ENCODE results near the gene ATP11B.

ATP11B gene

DNA sequence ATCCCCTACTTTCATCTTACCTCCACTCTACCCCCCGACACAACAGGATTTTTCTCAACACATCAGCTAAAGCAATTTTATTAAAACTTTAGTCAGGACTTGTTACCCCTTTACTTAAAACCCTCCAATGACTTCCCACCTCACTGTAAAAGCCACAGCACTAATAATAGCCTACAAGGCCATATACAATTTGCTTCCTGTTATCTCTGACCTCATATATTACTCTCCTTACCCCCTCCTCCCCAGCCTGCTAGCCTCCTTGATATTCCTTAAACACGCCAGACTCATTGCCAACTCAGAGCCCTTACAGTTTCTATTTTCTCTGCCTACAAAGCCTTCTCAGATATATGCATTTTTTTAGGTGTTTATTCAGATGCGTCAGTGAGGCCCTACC lies 132.6 kb downstream of the ATP11B start:
- TF ChIP-seq YY1 (IDR thresholded peaks at IDR 0.05; ENCODE audit: low read depth) (no peak), TEAD4 (IDR thresholded peaks at IDR 0.05) (no peak), EGR1 (IDR thresholded peaks at IDR 0.05) (no peak), TAF1 (IDR thresholded peaks at IDR 0.05; ENCODE audit: low read depth) (no peak), EP300 (IDR thresholded peaks at IDR 0.05; ENCODE audit: borderline replicate concordance) (no peak), FOXM1 (IDR thresholded peaks at IDR 0.05; ENCODE audit: borderline replicate concordance, low read depth) (no peak), CEBPB (IDR thresholded peaks at IDR 0.05) (no peak), CREB1 (IDR thresholded peaks at IDR 0.05; ENCODE audit: low read depth) (no peak), USF1 (IDR thresholded peaks at IDR 0.05) (no peak), ZBTB7A (IDR thresholded peaks at IDR 0.05; ENCODE audit: low read depth) (no peak), NFIC (IDR thresholded peaks at IDR 0.05) (no peak), RAD21 (IDR thresholded peaks at IDR 0.05; ENCODE audit: low read depth) (no peak)
- TF ChIP-seq, protein P1, sequence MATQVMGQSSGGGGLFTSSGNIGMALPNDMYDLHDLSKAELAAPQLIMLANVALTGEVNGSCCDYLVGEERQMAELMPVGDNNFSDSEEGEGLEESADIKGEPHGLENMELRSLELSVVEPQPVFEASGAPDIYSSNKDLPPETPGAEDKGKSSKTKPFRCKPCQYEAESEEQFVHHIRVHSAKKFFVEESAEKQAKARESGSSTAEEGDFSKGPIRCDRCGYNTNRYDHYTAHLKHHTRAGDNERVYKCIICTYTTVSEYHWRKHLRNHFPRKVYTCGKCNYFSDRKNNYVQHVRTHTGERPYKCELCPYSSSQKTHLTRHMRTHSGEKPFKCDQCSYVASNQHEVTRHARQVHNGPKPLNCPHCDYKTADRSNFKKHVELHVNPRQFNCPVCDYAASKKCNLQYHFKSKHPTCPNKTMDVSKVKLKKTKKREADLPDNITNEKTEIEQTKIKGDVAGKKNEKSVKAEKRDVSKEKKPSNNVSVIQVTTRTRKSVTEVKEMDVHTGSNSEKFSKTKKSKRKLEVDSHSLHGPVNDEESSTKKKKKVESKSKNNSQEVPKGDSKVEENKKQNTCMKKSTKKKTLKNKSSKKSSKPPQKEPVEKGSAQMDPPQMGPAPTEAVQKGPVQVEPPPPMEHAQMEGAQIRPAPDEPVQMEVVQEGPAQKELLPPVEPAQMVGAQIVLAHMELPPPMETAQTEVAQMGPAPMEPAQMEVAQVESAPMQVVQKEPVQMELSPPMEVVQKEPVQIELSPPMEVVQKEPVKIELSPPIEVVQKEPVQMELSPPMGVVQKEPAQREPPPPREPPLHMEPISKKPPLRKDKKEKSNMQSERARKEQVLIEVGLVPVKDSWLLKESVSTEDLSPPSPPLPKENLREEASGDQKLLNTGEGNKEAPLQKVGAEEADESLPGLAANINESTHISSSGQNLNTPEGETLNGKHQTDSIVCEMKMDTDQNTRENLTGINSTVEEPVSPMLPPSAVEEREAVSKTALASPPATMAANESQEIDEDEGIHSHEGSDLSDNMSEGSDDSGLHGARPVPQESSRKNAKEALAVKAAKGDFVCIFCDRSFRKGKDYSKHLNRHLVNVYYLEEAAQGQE (IDR thresholded peaks at IDR 0.05; ENCODE audit: low read depth): no peak
- TF ChIP-seq, protein P2, sequence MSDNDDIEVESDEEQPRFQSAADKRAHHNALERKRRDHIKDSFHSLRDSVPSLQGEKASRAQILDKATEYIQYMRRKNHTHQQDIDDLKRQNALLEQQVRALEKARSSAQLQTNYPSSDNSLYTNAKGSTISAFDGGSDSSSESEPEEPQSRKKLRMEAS (IDR thresholded peaks at IDR 0.05): no peak

DNA sequence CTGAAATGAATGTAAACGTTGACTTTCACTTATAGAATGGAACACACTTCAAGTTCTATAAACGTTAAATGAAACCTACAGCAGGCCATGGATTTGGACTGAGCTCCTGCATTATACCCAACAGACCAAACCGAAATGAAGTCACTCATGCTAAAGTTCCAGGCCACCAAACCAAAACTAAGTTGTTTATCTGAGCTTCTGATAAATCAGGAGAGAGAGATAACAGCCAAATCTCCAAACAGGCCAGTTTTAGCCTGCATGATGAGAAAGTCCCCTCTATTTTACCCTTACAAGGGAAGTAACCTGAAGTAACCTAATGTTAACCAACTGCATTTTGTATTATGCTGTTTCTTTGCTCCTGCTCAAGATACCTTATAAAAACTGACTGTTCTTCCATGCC lies 142.5 kb downstream of the ATP11B start:
- no peak for TF ChIP-seq TCF12 (IDR thresholded peaks at IDR 0.05; ENCODE audit: low read depth)
- no peak for TF ChIP-seq ZBTB7A (IDR thresholded peaks at IDR 0.05; ENCODE audit: low read depth)
- no peak for TF ChIP-seq CEBPB (IDR thresholded peaks at IDR 0.05)
- no peak for TF ChIP-seq EP300 (IDR thresholded peaks at IDR 0.05; ENCODE audit: borderline replicate concordance)
- no peak for TF ChIP-seq FOXM1 (IDR thresholded peaks at IDR 0.05; ENCODE audit: borderline replicate concordance, low read depth)
- no peak for TF ChIP-seq USF1 (IDR thresholded peaks at IDR 0.05)
- no peak for TF ChIP-seq RAD21 (IDR thresholded peaks at IDR 0.05; ENCODE audit: low read depth)
- no peak for TF ChIP-seq TAF1 (IDR thresholded peaks at IDR 0.05; ENCODE audit: low read depth)
- TF ChIP-seq, protein P1 (IDR thresholded peaks at IDR 0.05; ENCODE audit: low read depth): no peak
- TF ChIP-seq YY1 (IDR thresholded peaks at IDR 0.05; ENCODE audit: low read depth): no peak
- no peak for TF ChIP-seq NFIC (IDR thresholded peaks at IDR 0.05)
- TF ChIP-seq TEAD4 (IDR thresholded peaks at IDR 0.05): no peak
- TF ChIP-seq, protein P2 (IDR thresholded peaks at IDR 0.05): no peak
- TF ChIP-seq EGR1 (IDR thresholded peaks at IDR 0.05): no peak
- TF ChIP-seq CREB1 (IDR thresholded peaks at IDR 0.05; ENCODE audit: low read depth): no peak

GRCh38 chr3:182936239-182936917 lies 143.1 kb downstream of the ATP11B start:
- no peak for TF ChIP-seq TEAD4 (IDR thresholded peaks at IDR 0.05)
- no peak for TF ChIP-seq NFIC (IDR thresholded peaks at IDR 0.05)
- TF ChIP-seq FOXM1 (IDR thresholded peaks at IDR 0.05; ENCODE audit: borderline replicate concordance, low read depth): no peak
- TF ChIP-seq EGR1 (IDR thresholded peaks at IDR 0.05): no peak
- TF ChIP-seq TCF12 (IDR thresholded peaks at IDR 0.05; ENCODE audit: low read depth): no peak
- TF ChIP-seq USF1 (IDR thresholded peaks at IDR 0.05): no peak
- no peak for TF ChIP-seq CEBPB (IDR thresholded peaks at IDR 0.05)
- TF ChIP-seq CREB1 (IDR thresholded peaks at IDR 0.05; ENCODE audit: low read depth): no peak
- TF ChIP-seq ZBTB7A (IDR thresholded peaks at IDR 0.05; ENCODE audit: low read depth): no peak
- TF ChIP-seq, protein P1 (IDR thresholded peaks at IDR 0.05; ENCODE audit: low read depth): no peak
- no peak for TF ChIP-seq RAD21 (IDR thresholded peaks at IDR 0.05; ENCODE audit: low read depth)
- no peak for TF ChIP-seq EP300 (IDR thresholded peaks at IDR 0.05; ENCODE audit: borderline replicate concordance)
- TF ChIP-seq YY1 (IDR thresholded peaks at IDR 0.05; ENCODE audit: low read depth): no peak
- TF ChIP-seq, protein P2 (IDR thresholded peaks at IDR 0.05): no peak
